Gastroesophageal sphincter (tissue), 3 donors: ENCODE data around the gene SASH1.

Experiments
- EP300 ChIP-seq: sonication (generic); formaldehyde crosslinking; IDR thresholded peaks from one replicate; pipeline ENCODE4 v1.6.1; 2017; ENCODE audit warnings: antibody characterized with exemption, mild to moderate bottlenecking
- TF ChIP-seq, protein P1 (sequence below), 4 experiments: fragments of 200-600 bp in 2 of 4; fragments of 450-650 bp in 2 of 4; sonication (generic) in 1 of 4; IDR thresholded peaks; one replicate each; pipeline ENCODE4 v1.5.1; 2017 to 2019; ENCODE audit warnings: antibody characterized with exemption in 4 of 4, mild to moderate bottlenecking in 2 of 4, moderate library complexity in 2 of 4

DNA sequence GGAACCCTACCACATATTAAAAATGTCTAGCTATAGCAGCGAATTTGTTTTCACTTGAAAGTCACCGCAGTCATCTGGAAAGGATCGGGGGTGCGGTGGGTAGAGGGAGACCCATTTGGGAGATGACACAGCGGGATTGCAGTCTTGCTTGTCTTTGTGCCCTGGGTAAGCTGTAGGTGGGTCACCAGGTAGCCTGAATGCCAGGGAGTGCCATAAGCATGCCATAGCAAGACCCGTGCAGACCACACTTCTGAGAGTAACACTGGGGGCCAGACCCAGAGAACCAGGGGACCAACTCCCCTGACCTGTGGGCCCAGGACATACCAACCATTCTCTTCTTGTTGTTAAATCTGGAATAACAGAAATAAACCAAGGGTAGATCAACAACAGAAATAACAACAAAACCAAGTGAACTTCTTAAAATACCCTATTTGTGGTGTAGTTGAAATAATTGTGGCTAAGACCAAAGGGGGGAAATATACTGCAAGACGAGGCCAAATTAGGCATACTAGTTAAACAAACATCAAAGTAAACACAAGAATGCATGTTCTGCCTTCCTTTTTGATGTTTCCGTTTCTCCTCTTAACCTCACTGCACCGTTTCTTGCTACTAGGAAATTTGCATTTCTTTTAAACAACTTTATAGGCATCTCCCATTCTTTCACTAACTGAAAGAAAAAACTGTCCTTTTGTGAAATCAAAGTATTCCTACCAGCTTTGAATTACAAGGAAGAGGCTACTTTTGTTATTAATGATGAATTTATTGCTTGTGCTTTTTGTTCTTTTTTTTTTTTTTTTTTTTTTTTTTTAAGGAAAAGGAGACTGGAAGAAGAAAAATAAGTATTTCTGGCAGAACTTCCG is 128.2 kb downstream of the SASH1 start:
- TF ChIP-seq, protein P1, sequence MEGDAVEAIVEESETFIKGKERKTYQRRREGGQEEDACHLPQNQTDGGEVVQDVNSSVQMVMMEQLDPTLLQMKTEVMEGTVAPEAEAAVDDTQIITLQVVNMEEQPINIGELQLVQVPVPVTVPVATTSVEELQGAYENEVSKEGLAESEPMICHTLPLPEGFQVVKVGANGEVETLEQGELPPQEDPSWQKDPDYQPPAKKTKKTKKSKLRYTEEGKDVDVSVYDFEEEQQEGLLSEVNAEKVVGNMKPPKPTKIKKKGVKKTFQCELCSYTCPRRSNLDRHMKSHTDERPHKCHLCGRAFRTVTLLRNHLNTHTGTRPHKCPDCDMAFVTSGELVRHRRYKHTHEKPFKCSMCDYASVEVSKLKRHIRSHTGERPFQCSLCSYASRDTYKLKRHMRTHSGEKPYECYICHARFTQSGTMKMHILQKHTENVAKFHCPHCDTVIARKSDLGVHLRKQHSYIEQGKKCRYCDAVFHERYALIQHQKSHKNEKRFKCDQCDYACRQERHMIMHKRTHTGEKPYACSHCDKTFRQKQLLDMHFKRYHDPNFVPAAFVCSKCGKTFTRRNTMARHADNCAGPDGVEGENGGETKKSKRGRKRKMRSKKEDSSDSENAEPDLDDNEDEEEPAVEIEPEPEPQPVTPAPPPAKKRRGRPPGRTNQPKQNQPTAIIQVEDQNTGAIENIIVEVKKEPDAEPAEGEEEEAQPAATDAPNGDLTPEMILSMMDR (IDR thresholded peaks at IDR 0.05), result no peak
- no peak for TF ChIP-seq EP300
